AG09309 (cell line): Measurements from ENCODE around the gene MEG3.
"Not testable (repeated sequence)": the region's sequence is repeated elsewhere in the genome, so short reads cannot be mapped to it uniquely, and the experiment has no call there.

Experiments
- DNase-seq: peaks from one replicate; pipeline ENCODE4 v3.0.0-alpha.2; 2010; ENCODE audit warnings: low read depth
- H3K4me3 ChIP-seq: 2 replicates; pipeline ENCODE4 v1.5.1; 2011; ENCODE audit warnings: mild to moderate bottlenecking, low read depth, low read length, moderate library complexity; ENCODE audit not compliant: control insufficient read depth
- CTCF ChIP-seq: IDR thresholded peaks from 2 replicates; pipeline ENCODE4 v1.5.1; 2011; ENCODE audit warnings: mild to moderate bottlenecking, low read depth, low read length, inconsistent platforms; ENCODE audit not compliant: insufficient read depth, control insufficient read depth; ENCODE audit errors: missing control alignments

Gene MEG3

GRCh38 chr14:100800041-100800440 is 25.9 kb upstream of the MEG3 start:
- no peak for TF ChIP-seq CTCF
- DNase-seq, result no peak
- no peak overlapping the region for H3K4me3 ChIP-seq

- not testable (repeated sequence) for H3K4me3 ChIP-seq, DNase-seq
Observed at GRCh38 chr14:100801433-100801832, 24.5 kb upstream of the MEG3 start.

GRCh38 chr14:100802179-100802578 is 23.7 kb upstream of the MEG3 start:
- H3K4me3 ChIP-seq, result no peak overlapping the region
- TF ChIP-seq CTCF, result no peak

GRCh38 chr14:100802766-100803165 is 23.2 kb upstream of the MEG3 start:
- TF ChIP-seq CTCF, result no peak
- no peak overlapping the region for H3K4me3 ChIP-seq
- no peak for DNase-seq

More at GRCh38 chr14:100802179-100802578, 23.7 kb upstream of the MEG3 start:
- no peak for DNase-seq

- TF ChIP-seq CTCF, result no peak
- DNase-seq, result no peak
- H3K4me3 ChIP-seq, result no peak overlapping the region
Observed at GRCh38 chr14:100803226-100803625, 22.7 kb upstream of the MEG3 start.

- H3K4me3 ChIP-seq, result no peak overlapping the region
- no peak for DNase-seq
- no peak for TF ChIP-seq CTCF
Observed at GRCh38 chr14:100803676-100804075, 22.2 kb upstream of the MEG3 start.

GRCh38 chr14:100804138-100804537 is 21.8 kb upstream of the MEG3 start:
- H3K4me3 ChIP-seq, result no peak overlapping the region
- no peak for TF ChIP-seq CTCF
- DNase-seq, result no peak
